Transverse colon (tissue), 4 donors: ENCODE data around the gene FATE1. TPM values are rescaled to one million over a fixed set of nuclear protein-coding genes. Genes with fewer than 3 reads are reported as not detected.

Experiments
- DNase-seq: peaks from one replicate; pipeline ENCODE4 v3.0.0-alpha.2; 2019
- H3K27ac ChIP-seq, 4 donors: fragments of 200-600 bp; sonication (generic); 2 replicates each; pipeline ENCODE4 v1.5.1; 2016 to 2018; ENCODE audit warnings: inconsistent platforms in 4 of 4
- H3K27me3 ChIP-seq: fragments of 200-600 bp; sonication (generic); 2 replicates; pipeline ENCODE4 v1.5.1; 2017; ENCODE audit warnings: inconsistent platforms
- H3K36me3 ChIP-seq, 4 donors: fragments of 200-600 bp; sonication (generic); 2 replicates each; pipeline ENCODE4 v1.5.1; 2017 to 2019; ENCODE audit warnings: inconsistent platforms in 4 of 4
- H3K4me1 ChIP-seq, 4 donors: fragments of 200-600 bp; sonication (generic); 2 replicates each; pipeline ENCODE4 v1.5.1; 2017 to 2020; ENCODE audit warnings: inconsistent platforms in 4 of 4
- H3K4me3 ChIP-seq, 4 donors: fragments of 200-600 bp; sonication (generic); 1 replicate in 1 of 4; 2 replicates in 3 of 4; pipeline versions ENCODE4 v1.5.1 to v1.6.1; 2017 to 2019; ENCODE audit warnings: inconsistent platforms in 4 of 4
- H3K9me3 ChIP-seq, 2 donors: fragments of 200-600 bp; sonication (generic); 2 replicates each; pipeline ENCODE4 v1.5.1; 2017 to 2019; ENCODE audit warnings: inconsistent platforms in 2 of 2
- CTCF ChIP-seq, 5 experiments: fragments of 200-600 bp in 3 of 5; fragments of 450-650 bp in 2 of 5; sonication (generic) in 3 of 5; IDR thresholded peaks; 1 replicate in 2 of 5; 2 replicates in 3 of 5; pipeline ENCODE4 v1.5.1; 2016 to 2017; ENCODE audit warnings: antibody characterized with exemption in 5 of 5, inconsistent platforms in 3 of 5, mild to moderate bottlenecking in 2 of 5, moderate library complexity in 1 of 5
- EP300 ChIP-seq: sonication (generic); formaldehyde crosslinking; IDR thresholded peaks from one replicate; pipeline ENCODE4 v1.6.1; 2017; ENCODE audit warnings: antibody characterized with exemption, low read depth
- POLR2A ChIP-seq: fragments of 450-650 bp; IDR thresholded peaks from one replicate; pipeline ENCODE4 v1.6.1; 2016; ENCODE audit warnings: antibody characterized with exemption, mild to moderate bottlenecking, moderate library complexity
- POLR2AphosphoS5 ChIP-seq, 3 donors: sonication (generic); formaldehyde crosslinking; IDR thresholded peaks; one replicate each; pipeline ENCODE4 v1.6.1; 2016; ENCODE audit warnings: antibody characterized with exemption in 3 of 3
- WGBS, 2 donors: methylation state at CpG; one replicate each; pipeline ENCODE4 v1.1.5; 2018; ENCODE audit warnings: low coverage in 1 of 2; 5-methylcytosine and 5-hydroxymethylcytosine counted together
- in situ Hi-C, 4 donors: fragments of 200-750 bp; cut with MboI; loops; one replicate each; pipeline versions ENCODE4 v1.15.0 to v1.15.1; 2017; ENCODE audit warnings: low sequenced_read_pairs in 3 of 4, low pct_ligation_motif_present in 1 of 4, low pct_unique_long_range_greater_than_20kb in 1 of 4
- intact Hi-C: fragments of 100-400 bp; cut with DNase I; formaldehyde crosslinking; loops from one replicate; pipeline ENCODE4 v1.15.1; 2023; ENCODE audit warnings: low total_unique reads
- total RNA-seq, 4 donors: library from RNA; depleted of rRNA; stranded (reverse); fragments of >200 nt; gene quantifications; one replicate each; pipeline ENCODE4 v1.1.0, GENCODE V29; 2016

Gene FATE1
- total RNA-seq, 4 donors from 2014 or later = not detected

- intact Hi-C loops (no loop called here), in situ Hi-C loops (loop anchor here in 1 of 4 donors (25.0 kb wide), 1 partner anchor 874 kb away; the partner anchor contains the start of gene GABRQ)
- Histone ChIP-seq H3K36me3 (no peaks in the 10 kb centered on the region), H3K27me3 (no peaks in the 10 kb centered on the region), H3K4me1 (no peaks in the 10 kb centered on the region), H3K9me3 (no peaks in the 10 kb centered on the region), H3K4me3 (no peak overlapping the region), H3K27ac (no peak overlapping the region)
- WGBS, 2 donors = 44% methylated on average over 2 of the region's 2 CpGs; no CpG with 5 or more reads in 1 of the 2 donors
- no peak for TF ChIP-seq CTCF (IDR thresholded peaks at IDR 0.05)
- no peak for DNase-seq
These were observed 47.0 kb downstream of the FATE1 start for GRCh38 chrX:151762802-151763201.

GRCh38 chrX:151763711-151764110 lies 47.9 kb downstream of the FATE1 start:
- H3K4me1 ChIP-seq = no peaks in the 10 kb centered on the region
- TF ChIP-seq EP300 (no peak), POLR2AphosphoS5 (IDR thresholded peaks at IDR 0.05) (no peak), POLR2A (no peak), CTCF (IDR thresholded peaks at IDR 0.05) (no peak)
- H3K27ac ChIP-seq = no peak overlapping the region
- no peaks in the 10 kb centered on the region for H3K27me3 ChIP-seq
- H3K4me3 ChIP-seq = no peak overlapping the region
- no peak for DNase-seq
- in situ Hi-C loops (loop anchor here in 1 of 4 donors (25.0 kb wide), 1 partner anchor 874 kb away; the partner anchor contains the start of gene GABRQ), intact Hi-C loops (no loop called here)
- H3K36me3 ChIP-seq = no peaks in the 10 kb centered on the region
- WGBS, 2 donors = 86% methylated on average over 8 of the region's 8 CpGs; no CpG with 5 or more reads in 1 of the 2 donors
- H3K9me3 ChIP-seq = no peaks in the 10 kb centered on the region

GRCh38 chrX:151765026-151765425 lies 49.2 kb downstream of the FATE1 start:
- DNase-seq = no peak
- H3K4me1 ChIP-seq = no peaks in the 10 kb centered on the region
- 74% methylated on average over 2 of the region's 2 CpGs; no CpG with 5 or more reads in 1 of the 2 donors for WGBS, 2 donors
- H3K36me3 ChIP-seq = no peaks in the 10 kb centered on the region
- intact Hi-C loops = no loop called here
- no peak overlapping the region for H3K27ac ChIP-seq
- H3K9me3 ChIP-seq = no peaks in the 10 kb centered on the region
- no peaks in the 10 kb centered on the region for H3K27me3 ChIP-seq
- no peak overlapping the region for H3K4me3 ChIP-seq
- no peak for TF ChIP-seq POLR2AphosphoS5 (IDR thresholded peaks at IDR 0.05)
- TF ChIP-seq POLR2A = no peak
- no peak for TF ChIP-seq CTCF (IDR thresholded peaks at IDR 0.05)
- no peak for TF ChIP-seq EP300
- in situ Hi-C loops = loop anchor here in 1 of 4 donors (25.0 kb wide), 1 partner anchor 872 kb away; the partner anchor contains the start of gene GABRQ

GRCh38 chrX:151771726-151772125 lies 55.9 kb downstream of the FATE1 start:
- Histone ChIP-seq H3K36me3 (no peaks in the 10 kb centered on the region), H3K4me3 (no peak overlapping the region), H3K27ac (no peak overlapping the region), H3K4me1 (no peaks in the 10 kb centered on the region), H3K9me3 (no peaks in the 10 kb centered on the region), H3K27me3 (no peaks in the 10 kb centered on the region)
- WGBS, 2 donors = 83% methylated on average over 3 of the region's 3 CpGs; no CpG with 5 or more reads in 1 of the 2 donors
- no peak for DNase-seq
- no peak for TF ChIP-seq POLR2AphosphoS5 (IDR thresholded peaks at IDR 0.05)
- TF ChIP-seq POLR2A = no peak
- intact Hi-C loops (no loop called here), in situ Hi-C loops (loop anchor here in 1 of 4 donors (25.0 kb wide), 1 partner anchor 866 kb away; the partner anchor contains the start of gene GABRQ)

Other genes with a start within 250 kb of the FATE1 start
- not detected for gene PASD1, start 152.4 kb upstream of the FATE1 start, total RNA-seq
- gene PRRG3, start 20.6 kb upstream of the FATE1 start, total RNA-seq = 1 to 10 TPM in 2 of 4 donors, under 1 TPM in 1, not detected in 1; 0.68 to 3.2 (median 1.8) TPM
- gene CNGA2, start 18.7 kb downstream of the FATE1 start, total RNA-seq = not detected
- gene MAGEA4, start 196.9 kb downstream of the FATE1 start, total RNA-seq = not detected